ENCODE measurements around the gene KRTAP23-1.

The KRTAP23-1 gene

GRCh38 chr21:30326390-30326789 lies 22.0 kb downstream of the KRTAP23-1 start:
- peaks cover 0 to 11% (median 3%) of the 10 kb centered on the region in 11 experiments; a peak in 4 of 22 replicates for H3K9me3 ChIP-seq (replicated peaks in 1 of 11)
- H4K20me1 ChIP-seq, result no peaks in the 10 kb centered on the region
- no peak overlapping the region for H3K9ac ChIP-seq
- no peak overlapping the region for H3K4me2 ChIP-seq
- H3K27ac ChIP-seq, result no peak overlapping the region
- H3K27me3 ChIP-seq, result no peaks in the 10 kb centered on the region
- H3K4me3 ChIP-seq, result no peak overlapping the region
- TF ChIP-seq Cebpa-rat (IDR thresholded peaks at IDR 0.05), result no peak
- no peaks in the 10 kb centered on the region for H3K4me1 ChIP-seq
- H3K36me3 ChIP-seq, result no peaks in the 10 kb centered on the region

- Histone ChIP-seq H3K27me3 (no peaks in the 10 kb centered on the region), H3K9me3 (replicated peaks in 1 of 11) (no peaks in the 10 kb centered on the region)
These were observed 28.2 kb downstream of the KRTAP23-1 start, which contains the start of gene KRTAP26-1 for GRCh38 chr21:30320215-30320614. KRTAP26-1 (minus strand) TSS chr21:30320315; CDS start chr21:30320035, 280 bp downstream.

GRCh38 chr21:30315701-30316100 lies 32.7 kb downstream of the KRTAP23-1 start:
- no peak overlapping the region for H3K27ac ChIP-seq
- no peak overlapping the region for H3K9ac ChIP-seq
- H3K4me2 ChIP-seq, result no peak overlapping the region
- H3K36me3 ChIP-seq, result no peaks in the 10 kb centered on the region
- H4K20me1 ChIP-seq, result no peaks in the 10 kb centered on the region
- H3K4me1 ChIP-seq, result no peaks in the 10 kb centered on the region
- H3K4me3 ChIP-seq, result no peak overlapping the region
- H3K27me3 ChIP-seq, result no peaks in the 10 kb centered on the region
- H3K9me3 ChIP-seq (replicated peaks in 1 of 11), result no peaks in the 10 kb centered on the region
- no peak for TF ChIP-seq Cebpa-rat (IDR thresholded peaks at IDR 0.05)

More at GRCh38 chr21:30320215-30320614, 28.2 kb downstream of the KRTAP23-1 start, which contains the start of gene KRTAP26-1:
- no peak within 1 kb of the TSS for H3K4me3 ChIP-seq
- H3K4me1 ChIP-seq, result no peaks in the 10 kb centered on the region
- no peak within 1 kb of the TSS; a peak in 1 of 22 replicates for H3K27ac ChIP-seq
- TF ChIP-seq Cebpa-rat (IDR thresholded peaks at IDR 0.05), result no peak
- H3K36me3 ChIP-seq, result no peaks in the 10 kb centered on the region
- H3K4me2 ChIP-seq, result no peak within 1 kb of the TSS
- H4K20me1 ChIP-seq, result no peaks in the 10 kb centered on the region
- H3K9ac ChIP-seq, result no peak within 1 kb of the TSS

GRCh38 chr21:30306884-30307283 lies 41.5 kb downstream of the KRTAP23-1 start:
- TF ChIP-seq Cebpa-rat (IDR thresholded peaks at IDR 0.05), result no peak

GRCh38 chr21:30305136-30305535 lies 43.3 kb downstream of the KRTAP23-1 start:
- peaks cover 0 to 5% (median 0%) of the 10 kb centered on the region in 11 experiments; a peak in 1 of 22 replicates for H3K9me3 ChIP-seq (replicated peaks in 1 of 11)
- H3K4me1 ChIP-seq, result no peaks in the 10 kb centered on the region
- no peak overlapping the region for H3K4me2 ChIP-seq
- no peak for TF ChIP-seq Cebpa-rat (IDR thresholded peaks at IDR 0.05)
- no peaks in the 10 kb centered on the region for H4K20me1 ChIP-seq
- H3K36me3 ChIP-seq, result no peaks in the 10 kb centered on the region
- no peak overlapping the region for H3K4me3 ChIP-seq
- no peaks in the 10 kb centered on the region for H3K27me3 ChIP-seq
- H3K27ac ChIP-seq, result no peak overlapping the region
- H3K9ac ChIP-seq, result no peak overlapping the region

More at GRCh38 chr21:30306884-30307283, 41.5 kb downstream of the KRTAP23-1 start:
- no peaks in the 10 kb centered on the region for H3K4me1 ChIP-seq
- no peaks in the 10 kb centered on the region for H3K27me3 ChIP-seq
- no peaks in the 10 kb centered on the region for H3K9me3 ChIP-seq (replicated peaks in 1 of 11)
- H3K36me3 ChIP-seq, result no peaks in the 10 kb centered on the region
- H3K4me3 ChIP-seq, result no peak overlapping the region
- H3K4me2 ChIP-seq, result no peak overlapping the region
- H3K9ac ChIP-seq, result no peak overlapping the region
- H4K20me1 ChIP-seq, result no peaks in the 10 kb centered on the region
- no peak overlapping the region for H3K27ac ChIP-seq
